GM13977 (cell line): ENCODE results near the gene PGAP3.
"Not testable (repeated sequence)": the region's sequence is repeated elsewhere in the genome, so short reads cannot be mapped to it uniquely, and the experiment has no call there.

Experiments
- DNase-seq: peaks from one replicate; pipeline ENCODE4 v3.0.0; 2012; ENCODE audit warnings: low spot score
- in situ Hi-C: fragments of 300-500 bp; cut with MboI; formaldehyde crosslinking; loops from one replicate; pipeline ENCODE4 v1.12.0; 2022; ENCODE audit warnings: low sequenced_read_pairs, low pct_unique_long_range_greater_than_20kb, mixed read lengths, inconsistent platforms; ENCODE audit not compliant: unreplicated experiment
- TF ChIP-seq, protein P1 (sequence below): IDR thresholded peaks from 2 replicates; pipeline ENCODE4 v1.5.1; 2012; ENCODE audit warnings: mild to moderate bottlenecking, control low read depth; ENCODE audit not compliant: insufficient read depth; ENCODE audit errors: extremely low read depth, missing control alignments

Gene PGAP3

DNA sequence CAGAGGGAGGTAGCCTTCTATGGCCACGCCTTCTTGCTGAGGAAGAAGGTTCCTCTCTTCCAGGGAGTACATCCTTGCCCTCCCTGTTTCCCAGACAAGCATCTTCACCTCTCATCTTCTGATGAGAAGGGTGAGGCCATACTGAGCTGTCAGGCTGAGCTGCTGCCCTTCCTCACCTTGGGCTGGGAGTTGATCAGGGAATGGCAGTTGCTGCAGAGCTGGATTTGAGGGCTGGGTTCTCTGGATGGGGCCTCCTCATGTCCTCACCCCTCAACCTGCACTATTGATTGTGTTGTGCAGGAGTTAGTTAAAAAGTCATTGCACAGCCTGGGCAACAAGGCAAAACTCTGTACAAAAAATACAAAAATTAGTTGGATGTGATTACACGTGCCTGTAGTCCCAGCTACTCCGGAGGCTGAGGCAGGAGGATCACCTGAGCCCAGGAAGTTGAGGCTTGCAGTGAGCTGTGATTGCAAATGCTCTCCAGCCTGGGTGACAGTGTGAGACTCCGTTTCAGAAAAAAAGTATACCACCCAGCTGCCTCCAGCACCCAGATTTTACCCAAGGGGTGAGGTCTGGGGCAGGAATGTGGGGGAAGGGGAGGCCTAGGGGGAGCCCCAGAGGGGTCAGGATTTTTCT is 14.0 kb upstream of the PGAP3 start:
- in situ Hi-C loops: no loop called here
- DNase-seq: no peak
- TF ChIP-seq, protein P1, sequence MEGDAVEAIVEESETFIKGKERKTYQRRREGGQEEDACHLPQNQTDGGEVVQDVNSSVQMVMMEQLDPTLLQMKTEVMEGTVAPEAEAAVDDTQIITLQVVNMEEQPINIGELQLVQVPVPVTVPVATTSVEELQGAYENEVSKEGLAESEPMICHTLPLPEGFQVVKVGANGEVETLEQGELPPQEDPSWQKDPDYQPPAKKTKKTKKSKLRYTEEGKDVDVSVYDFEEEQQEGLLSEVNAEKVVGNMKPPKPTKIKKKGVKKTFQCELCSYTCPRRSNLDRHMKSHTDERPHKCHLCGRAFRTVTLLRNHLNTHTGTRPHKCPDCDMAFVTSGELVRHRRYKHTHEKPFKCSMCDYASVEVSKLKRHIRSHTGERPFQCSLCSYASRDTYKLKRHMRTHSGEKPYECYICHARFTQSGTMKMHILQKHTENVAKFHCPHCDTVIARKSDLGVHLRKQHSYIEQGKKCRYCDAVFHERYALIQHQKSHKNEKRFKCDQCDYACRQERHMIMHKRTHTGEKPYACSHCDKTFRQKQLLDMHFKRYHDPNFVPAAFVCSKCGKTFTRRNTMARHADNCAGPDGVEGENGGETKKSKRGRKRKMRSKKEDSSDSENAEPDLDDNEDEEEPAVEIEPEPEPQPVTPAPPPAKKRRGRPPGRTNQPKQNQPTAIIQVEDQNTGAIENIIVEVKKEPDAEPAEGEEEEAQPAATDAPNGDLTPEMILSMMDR: no peak

DNA sequence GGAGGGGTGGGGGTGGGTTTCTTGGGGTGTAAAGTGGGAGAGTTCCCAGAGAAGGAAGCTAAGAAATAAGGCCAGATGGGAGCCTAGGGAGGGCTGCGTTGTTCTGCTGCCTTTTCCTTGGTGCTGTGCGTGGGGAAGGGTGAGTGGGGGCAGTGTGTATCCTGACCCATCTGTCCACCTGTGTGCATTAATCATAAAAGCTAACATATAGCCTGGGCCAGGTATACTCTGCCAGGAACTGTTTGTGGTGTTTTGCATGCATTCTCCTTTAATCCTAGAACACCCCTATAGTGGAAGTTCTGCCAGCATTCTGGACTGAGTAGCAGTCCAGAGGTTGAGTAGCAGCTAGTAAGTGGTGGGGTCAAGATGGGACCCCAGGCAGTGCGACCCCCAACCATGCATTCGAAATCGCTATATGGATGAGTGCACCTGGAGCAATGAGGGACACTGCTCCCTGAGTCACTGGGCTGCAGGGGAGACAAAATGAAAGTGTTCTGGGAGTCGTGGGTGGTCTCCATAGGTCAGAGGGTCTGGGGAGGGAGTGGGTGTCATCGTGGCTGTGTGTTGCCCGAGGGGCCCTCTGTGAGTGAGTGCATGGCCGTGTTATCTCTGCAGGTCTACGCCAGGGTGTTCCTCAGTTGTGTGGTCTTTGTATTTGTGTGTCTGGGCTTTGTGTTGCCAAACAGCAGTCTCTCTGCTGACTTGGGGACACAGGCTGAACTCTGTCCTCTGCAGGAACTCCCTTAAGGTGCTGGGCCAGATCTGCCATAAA is 13.3 kb upstream of the PGAP3 start:
- in situ Hi-C loops: no loop called here
- DNase-seq: no peak
- TF ChIP-seq, protein P1: no peak

DNA sequence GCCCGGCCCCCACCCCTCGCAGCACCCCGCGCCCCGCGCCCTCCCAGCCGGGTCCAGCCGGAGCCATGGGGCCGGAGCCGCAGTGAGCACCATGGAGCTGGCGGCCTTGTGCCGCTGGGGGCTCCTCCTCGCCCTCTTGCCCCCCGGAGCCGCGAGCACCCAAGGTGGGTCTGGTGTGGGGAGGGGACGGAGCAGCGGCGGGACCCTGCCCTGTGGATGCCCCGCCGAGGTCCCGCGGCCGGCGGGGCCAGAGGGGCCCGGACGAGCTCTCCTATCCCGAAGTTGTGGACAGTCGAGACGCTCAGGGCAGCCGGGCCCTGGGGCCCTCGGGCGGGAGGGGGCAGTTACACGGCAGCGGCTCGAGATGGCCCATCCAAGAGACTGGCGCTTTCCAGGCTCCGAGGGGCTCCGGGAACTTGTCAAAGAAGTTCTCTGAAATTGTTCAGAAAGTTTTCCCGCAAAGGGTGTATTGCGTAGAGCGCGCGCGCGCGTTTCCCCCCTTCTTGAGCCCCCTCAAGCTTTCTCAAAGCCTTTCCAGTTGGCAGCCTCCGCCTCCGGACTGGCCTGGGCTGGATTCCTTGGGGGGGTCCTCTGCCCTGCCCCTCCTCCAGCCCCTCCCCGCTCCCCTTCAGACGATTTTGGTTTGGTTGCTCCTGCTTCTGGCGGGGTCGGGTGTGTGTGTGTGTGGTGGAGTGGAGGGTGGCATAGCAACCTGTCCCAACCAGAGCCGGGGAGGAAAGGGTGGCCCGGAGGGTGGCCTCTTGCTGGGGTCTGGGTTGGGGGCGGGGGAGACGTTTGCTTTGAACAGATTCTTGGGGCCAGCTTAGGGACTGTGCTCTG is 12.5 kb upstream of the PGAP3 start:
- in situ Hi-C loops: no loop called here
- TF ChIP-seq, protein P1: no peak
- no peak for DNase-seq

DNA sequence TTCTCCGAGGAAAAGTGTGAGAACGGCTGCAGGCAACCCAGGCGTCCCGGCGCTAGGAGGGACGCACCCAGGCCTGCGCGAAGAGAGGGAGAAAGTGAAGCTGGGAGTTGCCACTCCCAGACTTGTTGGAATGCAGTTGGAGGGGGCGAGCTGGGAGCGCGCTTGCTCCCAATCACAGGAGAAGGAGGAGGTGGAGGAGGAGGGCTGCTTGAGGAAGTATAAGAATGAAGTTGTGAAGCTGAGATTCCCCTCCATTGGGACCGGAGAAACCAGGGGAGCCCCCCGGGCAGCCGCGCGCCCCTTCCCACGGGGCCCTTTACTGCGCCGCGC is 11.9 kb upstream of the PGAP3 start, which contains the start of gene ERBB2:
ERBB2 (plus strand) TSS at position 247 of the 330 bp plus-strand sequence. CDS start 175 bp downstream, outside the sequence.
- no peak for DNase-seq
- in situ Hi-C loops: no loop called here
- TF ChIP-seq, protein P1: no peak

DNA sequence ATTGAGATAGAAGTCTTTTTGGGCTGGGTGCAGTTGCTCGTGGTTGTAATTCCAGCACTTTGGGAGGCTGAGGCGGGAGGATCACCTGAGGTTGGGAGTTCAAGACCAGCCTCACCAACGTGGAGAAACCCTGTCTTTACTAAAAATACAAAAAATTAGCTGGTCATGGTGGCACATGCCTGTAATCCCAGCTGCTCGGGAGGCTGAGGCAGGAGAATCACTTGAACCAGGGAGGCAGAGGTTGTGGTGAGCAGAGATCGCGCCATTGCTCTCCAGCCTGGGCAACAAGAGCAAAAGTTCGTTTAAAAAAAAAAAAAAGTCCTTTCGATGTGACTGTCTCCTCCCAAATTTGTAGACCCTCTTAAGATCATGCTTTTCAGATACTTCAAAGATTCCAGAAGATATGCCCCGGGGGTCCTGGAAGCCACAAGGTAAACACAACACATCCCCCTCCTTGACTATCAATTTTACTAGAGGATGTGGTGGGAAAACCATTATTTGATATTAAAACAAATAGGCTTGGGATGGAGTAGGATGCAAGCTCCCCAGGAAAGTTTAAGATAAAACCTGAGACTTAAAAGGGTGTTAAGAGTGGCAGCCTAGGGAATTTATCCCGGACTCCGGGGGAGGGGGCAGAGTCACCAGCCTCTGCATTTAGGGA is 11.4 kb upstream of the PGAP3 start:
- DNase-seq, in situ Hi-C loops: not testable (repeated sequence)

DNA sequence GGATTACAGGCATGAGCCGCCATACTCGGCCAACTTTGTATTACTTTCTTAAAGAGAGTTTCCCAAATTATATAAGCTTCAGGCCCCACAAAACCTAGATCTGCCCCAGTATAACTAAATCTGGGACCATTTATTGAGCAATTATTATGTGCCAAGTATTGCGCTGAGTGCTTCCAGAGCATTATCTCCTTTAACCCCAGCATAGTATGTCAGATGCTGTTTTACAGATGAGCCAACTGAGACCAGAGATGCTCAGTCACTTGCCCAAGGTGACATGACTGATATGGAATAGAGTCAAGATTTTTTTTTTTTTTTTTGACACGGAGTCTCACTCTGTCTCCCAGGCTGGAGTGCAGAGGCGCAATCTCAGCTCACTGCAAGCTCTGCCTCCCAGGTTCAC is 10.1 kb upstream of the PGAP3 start:
- no peak for DNase-seq

More for the DNA sequence above, 10.1 kb upstream of the PGAP3 start:
- in situ Hi-C loops: no loop called here
- TF ChIP-seq, protein P1: no peak
